HG02870 (cell line): Measurements from ENCODE around the gene BACH2.
A peak's percentile ranks its signal among the peaks of the same experiment; 100 is the strongest.
"Not testable (repeated sequence)": the region's sequence is repeated elsewhere in the genome, so short reads cannot be mapped to it uniquely, and the experiment has no call there.

Source experiments
- ATAC-seq: cut with Tn5 transposase; IDR thresholded peaks from one replicate; pipeline ENCODE4 v1.9.1; 2021; ENCODE audit warnings: mild to moderate bottlenecking, moderate library complexity; ENCODE audit not compliant: unreplicated experiment

Gene BACH2

GRCh38 chr6:90284236-90285041 lies 12.2 kb downstream of the BACH2 start:
- peak; percentile 94 for ATAC-seq

GRCh38 chr6:90282265-90282664 lies 14.4 kb downstream of the BACH2 start:
- not testable (repeated sequence) for ATAC-seq

- no peak for ATAC-seq
Measured at GRCh38 chr6:90278129-90278528, 18.5 kb downstream of the BACH2 start.

- no peak for ATAC-seq
Measured at GRCh38 chr6:90277302-90278011, 19.2 kb downstream of the BACH2 start.

GRCh38 chr6:90274451-90275030 lies 22.1 kb downstream of the BACH2 start:
- no peak for ATAC-seq

GRCh38 chr6:90273863-90274262 lies 22.8 kb downstream of the BACH2 start:
- ATAC-seq: no peak

GRCh38 chr6:90272895-90273294 lies 23.7 kb downstream of the BACH2 start:
- no peak for ATAC-seq

GRCh38 chr6:90271831-90272230 lies 24.8 kb downstream of the BACH2 start:
- ATAC-seq: no peak

- no peak for ATAC-seq
Measured at GRCh38 chr6:90269334-90269733, 27.3 kb downstream of the BACH2 start.

- ATAC-seq: no peak
Measured at GRCh38 chr6:90268178-90268577, 28.5 kb downstream of the BACH2 start.

- ATAC-seq: no peak
Measured at GRCh38 chr6:90266905-90267621, 29.6 kb downstream of the BACH2 start.

- no peak for ATAC-seq
Measured at GRCh38 chr6:90264561-90264960, 32.1 kb downstream of the BACH2 start.

GRCh38 chr6:90263633-90264032 lies 33.0 kb downstream of the BACH2 start:
- ATAC-seq: no peak

- ATAC-seq: no peak
Measured at GRCh38 chr6:90261801-90262200, 34.8 kb downstream of the BACH2 start.

- ATAC-seq: no peak
Measured at GRCh38 chr6:90257486-90257738, 39.2 kb downstream of the BACH2 start.

GRCh38 chr6:90256698-90257485 lies 39.8 kb downstream of the BACH2 start:
- ATAC-seq: no peak

GRCh38 chr6:90253631-90254030 lies 43.0 kb downstream of the BACH2 start:
- no peak for ATAC-seq

- ATAC-seq: peak; percentile 95
Measured at GRCh38 chr6:90251295-90251992, 45.2 kb downstream of the BACH2 start.

- no peak for ATAC-seq
Measured at GRCh38 chr6:90250405-90250804, 46.2 kb downstream of the BACH2 start.

- no peak for ATAC-seq
Measured at GRCh38 chr6:90249458-90249857, 47.2 kb downstream of the BACH2 start.
